OCI-M1 (cell line): ENCODE measurements around the gene SCART1.
"Not testable (repeated sequence)": the region's sequence is repeated elsewhere in the genome, so short reads cannot be mapped to it uniquely, and the experiment has no call there.

Source experiments
- DNase-seq: peaks from one replicate; lab custom pipeline; 2025; lab: John Stamatoyannopoulos, UW

SCART1 gene

DNA sequence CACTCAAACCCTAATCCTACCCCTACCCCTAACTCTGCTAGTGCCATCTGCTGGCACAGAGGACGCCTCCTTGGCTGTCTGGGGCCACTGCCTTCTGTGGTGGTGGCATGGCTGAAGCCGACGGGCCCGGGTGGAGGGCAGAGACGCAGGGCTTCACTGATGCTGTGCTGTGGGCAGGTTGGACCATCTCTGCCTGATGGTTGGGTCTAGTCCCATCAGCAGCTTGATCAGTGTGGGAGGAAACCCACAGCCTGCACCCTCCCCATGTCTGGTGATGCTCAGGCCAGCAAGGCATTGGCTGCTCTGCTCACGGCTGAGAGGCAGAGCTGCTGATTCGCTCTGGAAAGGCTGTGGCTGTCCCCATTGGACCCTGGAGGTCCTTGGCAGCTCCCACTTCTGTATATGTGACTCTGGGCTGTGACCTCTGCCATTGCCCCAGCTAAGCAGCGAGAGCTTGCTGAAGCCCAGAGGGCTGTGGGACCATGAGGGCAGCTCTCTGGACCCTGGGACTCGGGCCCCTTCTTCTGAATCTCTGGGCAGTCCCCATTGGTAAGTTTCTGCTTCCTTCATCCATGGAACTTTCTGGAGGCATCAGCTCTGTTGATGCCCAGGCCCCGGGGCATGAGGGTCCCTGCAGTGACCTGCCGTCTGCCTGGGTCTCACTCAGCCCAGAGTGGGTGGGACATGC is at the start of gene SCART1:
TSS of gene SCART1 (plus strand) at position 430 of the 688 bp plus-strand sequence. CDS start at position 483, 53 bp downstream.
- no peak for DNase-seq

DNA sequence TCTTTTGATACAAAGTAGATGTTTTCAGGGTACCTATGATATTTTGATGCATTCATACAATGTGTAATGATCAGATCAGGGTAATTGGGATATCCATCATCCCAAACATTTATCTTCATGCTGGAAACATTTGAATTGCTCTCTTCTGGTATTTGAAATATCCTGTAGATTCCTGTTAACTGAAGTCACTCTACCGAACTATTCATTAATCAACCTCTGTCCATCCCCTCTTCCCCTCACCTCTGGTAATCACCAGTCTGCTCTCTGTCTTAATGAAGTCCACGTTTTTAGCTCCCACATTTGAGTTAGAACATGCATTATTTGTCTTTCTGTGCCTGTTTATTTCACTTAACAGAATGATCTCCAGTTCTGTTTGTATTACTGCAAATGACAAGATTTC is 48.5 kb upstream of the SCART1 start:
- no peak for DNase-seq

DNA sequence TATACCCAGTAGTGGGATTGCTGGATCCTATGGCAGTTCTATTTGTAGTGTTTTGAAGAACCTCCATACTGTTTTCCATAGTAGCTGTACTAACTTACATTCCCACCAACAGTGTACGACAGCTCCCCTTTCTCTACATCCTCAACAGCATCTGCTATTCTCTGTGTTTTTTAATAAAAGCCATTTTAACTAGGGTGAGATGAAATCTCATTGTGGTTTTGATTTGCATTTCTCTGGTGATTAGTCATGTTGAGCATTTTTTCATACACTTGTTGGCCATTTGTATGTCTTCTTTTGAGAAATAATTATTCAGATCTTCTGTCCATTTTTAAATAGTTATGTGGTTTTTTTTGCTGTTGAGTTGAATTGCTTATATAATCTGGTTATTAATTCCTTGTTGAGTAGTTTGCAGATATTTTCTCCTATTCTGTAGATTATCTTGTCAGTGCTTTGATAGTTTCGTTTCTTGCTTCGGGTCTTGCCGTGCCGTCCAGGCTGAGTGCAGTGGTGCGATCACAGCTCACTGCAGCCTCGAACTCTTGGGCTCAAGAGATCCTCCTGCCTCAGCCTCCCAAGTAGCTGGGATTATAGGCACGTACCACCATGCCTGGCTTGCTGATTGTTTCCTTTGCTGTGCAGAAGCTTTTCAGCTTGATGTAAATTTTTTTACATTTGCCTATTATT is 47.8 kb upstream of the SCART1 start:
- no peak for DNase-seq

DNA sequence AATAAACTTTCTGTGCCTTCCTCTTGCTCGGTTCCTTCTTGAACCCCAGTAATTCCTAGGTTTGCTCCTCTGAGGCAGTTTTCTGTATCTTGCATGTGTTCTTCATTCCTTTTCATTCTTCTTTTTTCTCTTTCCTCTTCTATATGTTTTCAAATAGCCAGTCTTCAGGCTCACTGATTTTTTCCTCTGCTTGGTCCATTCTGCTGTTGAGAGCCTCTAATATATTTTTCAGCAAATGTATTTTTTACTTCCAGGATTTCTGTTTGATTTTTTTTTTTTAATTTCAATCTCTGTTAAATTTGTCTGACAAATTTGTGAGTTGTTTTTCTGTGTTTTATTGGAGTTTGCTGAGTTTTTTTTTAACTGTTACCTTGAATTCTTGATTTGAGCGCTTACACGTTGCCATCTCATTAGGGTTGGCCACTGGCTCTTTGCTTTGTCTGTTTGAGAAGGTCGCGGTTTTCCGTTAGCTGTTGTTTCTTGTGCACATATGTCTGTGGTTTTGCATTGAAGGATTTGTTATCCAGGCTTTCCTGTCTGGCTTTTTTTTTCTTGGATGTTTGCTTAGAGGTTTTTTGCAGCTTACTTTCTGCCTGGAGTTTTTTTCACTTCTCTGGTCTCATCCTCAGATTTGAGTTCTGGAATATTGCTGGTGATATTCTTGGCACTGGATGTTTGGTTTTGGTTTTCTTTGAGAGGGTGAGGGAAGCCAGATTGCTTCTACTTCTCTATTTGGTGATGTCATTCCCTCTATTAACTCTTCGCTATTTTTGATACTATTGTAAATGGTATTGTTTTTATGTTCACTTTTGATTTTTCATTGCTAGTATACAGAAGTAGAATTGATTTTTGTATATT is 42.0 kb upstream of the SCART1 start:
- DNase-seq: no peak

DNA sequence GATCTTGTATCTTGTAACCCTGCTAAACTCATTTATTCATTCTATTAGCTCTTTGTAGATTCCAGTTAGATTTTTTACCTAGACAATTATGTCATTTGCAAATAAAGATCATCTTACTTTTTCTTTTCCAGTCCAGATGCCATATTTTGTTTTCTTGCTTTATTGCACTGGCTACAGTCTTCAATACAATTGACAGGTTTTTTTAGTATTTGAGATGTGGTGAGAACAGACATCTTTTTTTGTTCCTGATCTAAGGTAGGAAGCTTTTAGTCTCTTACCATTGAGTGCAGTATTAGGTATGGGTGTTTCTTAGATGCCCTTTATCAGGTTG is 41.4 kb upstream of the SCART1 start:
- no peak for DNase-seq

DNA sequence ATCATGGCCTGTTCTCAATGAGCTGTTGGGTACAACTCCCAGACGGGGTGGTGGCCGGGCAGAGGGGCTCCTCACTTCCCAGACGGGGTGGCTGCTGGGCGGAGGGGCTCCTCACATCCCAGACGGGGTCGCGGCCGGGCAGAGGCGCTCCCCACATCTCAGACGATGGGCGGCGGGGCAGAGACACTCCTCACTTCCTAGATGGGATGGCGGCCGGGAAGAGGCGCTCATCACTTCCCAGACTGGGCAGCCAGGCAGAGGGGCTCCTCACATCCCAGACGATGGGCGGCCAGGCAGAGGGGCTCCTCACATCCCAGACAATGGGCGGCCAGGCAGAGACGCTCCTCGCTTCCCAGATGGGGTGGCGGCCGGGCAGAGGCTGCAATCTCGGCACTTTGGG is 39.3 kb upstream of the SCART1 start:
- DNase-seq: not testable (repeated sequence)

DNA sequence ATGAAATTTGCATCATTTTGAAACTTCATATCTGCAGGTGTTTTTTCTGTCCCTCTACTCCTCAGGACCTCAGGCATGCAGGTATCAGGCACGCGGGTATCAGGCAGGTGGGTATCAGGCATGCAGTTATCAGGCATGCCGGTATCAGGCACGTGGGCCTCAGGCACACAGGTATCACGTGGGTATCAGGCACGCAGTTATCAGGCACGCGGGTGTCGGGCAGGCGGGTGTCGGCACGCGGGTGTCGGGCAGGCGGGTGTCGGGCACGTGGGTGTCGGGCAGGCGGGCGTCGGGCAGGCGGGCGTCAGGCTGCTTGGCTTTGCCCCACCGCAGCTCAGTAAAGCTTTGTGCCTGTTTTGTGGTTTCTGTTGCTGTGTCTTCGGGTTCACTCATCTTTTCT is 38.0 kb upstream of the SCART1 start:
- DNase-seq: no peak

DNA sequence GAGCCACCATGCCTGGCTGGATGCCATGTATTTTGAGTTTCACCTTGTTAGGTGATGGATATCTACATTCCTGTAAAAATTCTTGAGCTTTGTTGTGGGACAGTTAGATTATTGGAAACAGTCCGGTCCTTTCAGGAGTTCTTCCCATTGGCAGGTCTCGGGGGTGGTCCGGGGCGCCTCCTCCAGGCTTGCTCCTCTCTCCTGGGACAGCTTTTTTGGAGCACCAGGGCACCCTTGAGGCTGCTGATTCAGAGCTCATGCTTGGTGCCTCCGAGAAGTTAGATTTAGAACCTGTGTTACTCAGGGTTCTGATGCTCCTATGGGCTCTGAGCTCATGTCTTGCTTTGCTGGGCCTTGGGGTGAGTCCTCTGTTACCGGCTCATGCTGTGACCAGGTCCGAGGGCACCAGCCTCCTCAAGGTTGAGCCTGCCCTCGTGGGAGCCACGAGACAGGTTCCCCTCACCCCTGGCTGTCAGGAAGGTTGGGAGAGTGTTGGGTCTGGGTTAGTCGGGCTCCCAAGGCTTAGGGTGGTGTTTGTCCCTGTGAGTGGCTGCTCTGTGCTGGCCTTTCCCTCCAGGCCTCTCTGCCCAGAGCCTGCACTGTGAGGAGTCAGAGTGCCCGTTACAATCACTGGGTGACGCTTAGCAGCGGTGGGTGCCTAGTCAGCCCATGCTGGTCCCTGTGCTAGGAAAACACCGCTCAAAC is 35.3 kb upstream of the SCART1 start:
- no peak for DNase-seq

DNA sequence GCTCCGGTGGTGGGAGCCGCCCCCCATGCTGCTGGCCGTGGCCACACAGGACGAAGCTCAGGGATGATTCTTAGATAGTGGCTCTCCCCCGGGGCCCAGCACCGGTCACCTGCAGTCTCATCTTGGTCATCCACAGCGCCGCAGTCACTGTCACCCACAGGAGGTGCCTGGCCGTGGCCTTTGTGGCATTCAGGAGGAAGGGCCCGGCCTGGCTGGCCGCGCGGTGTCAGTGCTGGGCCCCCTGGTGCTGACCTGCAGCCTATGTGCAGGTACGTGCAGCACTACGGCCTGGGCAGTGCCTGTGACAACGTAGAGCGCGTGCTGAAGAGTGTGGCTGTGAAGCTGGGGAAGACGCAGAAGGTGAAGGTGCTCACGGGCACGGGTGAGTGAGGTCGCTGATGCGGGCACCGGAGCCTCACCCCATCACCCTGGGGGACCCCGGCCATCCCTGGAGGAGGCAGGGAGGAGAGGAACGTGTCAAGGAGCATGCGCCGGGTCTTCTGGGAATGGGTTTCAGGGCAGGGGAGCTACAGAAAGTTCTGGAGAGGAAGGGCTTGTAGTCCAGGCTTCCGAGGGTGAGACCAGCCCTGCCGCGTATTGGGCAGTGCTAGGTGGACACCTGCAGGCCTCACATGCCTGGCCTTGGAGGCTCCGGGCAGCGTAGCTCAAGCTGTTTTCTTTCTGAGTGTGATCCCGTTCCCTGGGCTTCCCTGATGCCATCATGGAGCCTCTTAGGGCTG is 34.4 kb upstream of the SCART1 start:
- DNase-seq: no peak

DNA sequence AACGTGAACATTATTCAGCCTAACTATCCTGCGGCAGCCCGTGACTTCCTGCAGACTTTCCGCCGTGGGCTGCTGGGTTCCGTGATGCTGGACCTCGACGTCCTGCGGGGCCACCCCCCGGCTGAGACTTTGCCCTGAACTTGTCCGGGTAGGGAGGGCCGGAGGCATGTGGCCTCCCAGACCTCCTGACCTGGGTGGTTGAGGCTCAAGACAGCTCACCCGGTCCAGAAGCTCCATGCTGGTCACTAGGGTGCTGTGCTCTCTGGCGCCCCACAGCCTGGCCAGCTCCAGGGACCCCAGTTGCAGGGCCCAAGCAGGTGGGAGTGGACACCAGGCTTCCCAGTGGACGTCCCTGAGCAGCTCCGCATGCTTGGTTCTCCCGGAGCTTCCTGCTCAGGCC is 33.7 kb upstream of the SCART1 start:
- DNase-seq: no peak

DNA sequence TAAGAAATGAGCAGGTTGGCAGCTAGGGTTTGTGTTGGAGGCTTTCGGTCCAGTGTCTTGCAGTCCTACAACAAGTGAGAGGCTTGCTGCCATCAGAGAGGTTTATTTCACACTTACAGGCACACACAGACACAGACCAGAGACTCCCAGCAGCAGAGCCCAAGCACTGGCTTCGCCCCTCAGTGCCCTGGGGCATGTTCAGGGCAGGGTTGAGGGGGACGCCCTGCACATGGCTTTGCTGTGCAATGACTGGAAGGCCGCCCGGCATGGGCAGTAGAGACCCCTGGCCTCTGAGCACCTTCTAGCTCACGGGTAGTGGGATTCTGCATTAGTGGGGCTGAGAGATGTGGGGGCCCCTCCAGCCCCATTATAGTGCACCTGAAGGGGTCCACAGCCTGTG is 33.2 kb upstream of the SCART1 start:
- no peak for DNase-seq

DNA sequence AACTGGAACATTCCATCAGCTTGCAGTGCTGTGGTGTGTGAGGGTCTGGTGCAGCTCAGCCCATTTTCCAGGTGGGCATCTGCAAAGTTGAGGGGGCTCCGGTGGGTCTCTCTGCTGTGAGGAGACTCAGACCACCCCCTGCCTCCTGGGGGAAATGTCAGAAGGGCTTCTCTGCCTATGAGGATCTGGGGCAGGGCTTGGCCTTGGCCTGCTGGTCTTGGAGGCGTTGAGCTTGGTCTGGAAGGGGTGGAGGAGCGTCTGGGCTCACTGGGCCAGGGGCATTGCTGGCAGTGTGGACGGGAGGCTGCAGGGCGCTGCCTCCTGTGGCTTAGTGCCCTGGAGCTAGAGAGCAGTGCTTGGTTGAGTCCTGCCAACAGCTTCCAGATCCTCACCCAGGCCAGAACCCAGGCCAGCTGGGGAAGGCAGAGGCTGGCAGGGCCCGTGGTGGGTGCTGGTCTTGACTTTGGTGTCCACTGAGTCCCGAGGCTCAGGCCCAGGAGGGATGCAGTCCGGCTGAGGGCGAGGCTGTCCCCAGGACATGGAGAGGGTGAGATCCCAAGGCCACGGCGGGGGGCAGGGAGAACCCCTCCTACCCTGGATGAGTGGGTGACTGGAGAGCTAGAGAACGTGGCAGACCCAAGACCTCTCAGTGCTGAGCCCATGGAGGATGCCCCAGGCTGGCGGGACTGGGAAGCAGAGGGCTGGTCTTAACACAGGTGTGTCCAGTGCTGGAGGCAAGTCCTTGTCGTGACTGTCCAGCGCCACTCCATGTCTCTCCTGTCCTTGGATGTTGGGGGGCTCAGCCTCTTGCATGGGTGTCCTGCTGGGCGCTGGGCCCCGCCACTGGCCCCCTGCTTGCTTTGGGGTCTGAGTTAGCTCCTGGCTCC is 32.2 kb upstream of the SCART1 start:
- DNase-seq: no peak

DNA sequence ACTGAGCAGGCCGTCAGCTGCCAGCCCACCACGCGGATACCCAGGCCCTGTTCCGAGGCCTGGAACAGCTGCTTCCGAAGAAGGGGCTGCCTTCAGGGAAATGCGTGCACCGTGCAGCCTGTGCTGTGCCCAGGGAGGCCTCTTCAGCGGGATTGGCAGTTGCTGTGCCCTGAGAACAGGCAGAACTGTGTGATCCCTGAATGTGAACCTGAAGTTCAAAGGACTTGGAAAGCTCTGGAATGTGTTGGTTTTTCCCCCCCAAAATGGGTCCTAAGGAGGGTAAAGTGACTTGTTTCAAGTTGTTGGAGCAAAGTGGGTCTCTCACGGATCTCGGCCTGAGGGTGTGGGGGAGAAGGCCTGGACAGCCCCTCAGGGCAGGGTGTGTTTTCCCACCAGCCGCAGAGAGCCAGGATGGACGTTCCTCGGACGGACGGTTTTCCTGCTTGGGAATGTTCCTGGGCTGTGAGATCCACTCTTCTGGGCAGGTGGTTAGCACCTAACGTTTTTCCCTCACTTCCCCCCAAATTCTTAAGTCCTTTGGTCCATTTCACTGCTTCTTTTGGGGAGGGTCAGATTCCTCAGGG is 31.4 kb upstream of the SCART1 start:
- DNase-seq: no peak

DNA sequence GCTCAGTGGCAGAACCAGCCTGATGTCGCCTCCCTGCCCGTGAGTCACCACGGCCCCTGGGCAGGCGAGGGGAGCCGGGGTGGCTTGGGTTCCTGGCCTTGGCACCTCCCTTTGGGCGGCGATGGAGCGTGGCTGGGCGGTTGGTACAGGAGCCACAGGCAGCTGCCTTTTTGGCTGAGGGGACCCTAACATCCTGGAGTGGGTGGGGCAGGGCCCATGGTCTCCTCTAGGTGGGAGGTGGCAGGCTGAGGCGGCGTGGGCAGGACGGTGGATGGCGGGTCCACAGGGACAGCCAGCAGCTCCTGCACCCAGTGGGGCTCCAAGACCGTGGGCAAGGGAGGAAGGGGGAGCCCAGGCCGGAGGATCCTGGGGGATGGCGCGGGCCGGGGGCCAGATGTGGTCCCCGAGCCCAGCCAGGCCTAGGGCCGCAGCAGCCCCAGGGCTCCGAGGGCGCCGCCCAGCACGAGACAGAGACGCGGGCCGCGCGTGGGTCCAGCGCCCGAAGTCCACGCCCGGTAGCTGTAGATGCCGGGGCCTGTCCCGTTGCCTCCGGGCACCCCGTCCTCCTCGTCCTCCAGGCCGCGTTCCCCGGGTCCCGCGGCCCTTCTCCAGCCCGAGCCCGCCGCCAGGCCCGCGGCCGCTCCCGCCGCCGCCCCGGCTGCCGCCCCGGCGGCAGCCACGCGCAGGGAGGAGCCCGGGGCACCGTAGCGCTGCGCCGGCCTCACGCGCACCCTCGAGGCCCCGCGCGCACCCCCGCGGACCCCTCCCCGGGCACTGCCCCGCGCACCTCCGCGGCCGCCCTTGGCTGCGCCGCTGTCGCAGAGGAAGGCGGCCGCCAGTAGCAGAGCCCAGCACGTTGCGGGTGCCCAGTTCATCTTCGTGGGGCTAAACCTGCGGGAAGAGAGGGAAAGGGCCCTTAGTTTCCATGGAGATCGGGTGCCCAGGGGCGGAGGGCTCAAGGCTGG is 30.7 kb upstream of the SCART1 start:
- no peak for DNase-seq

DNA sequence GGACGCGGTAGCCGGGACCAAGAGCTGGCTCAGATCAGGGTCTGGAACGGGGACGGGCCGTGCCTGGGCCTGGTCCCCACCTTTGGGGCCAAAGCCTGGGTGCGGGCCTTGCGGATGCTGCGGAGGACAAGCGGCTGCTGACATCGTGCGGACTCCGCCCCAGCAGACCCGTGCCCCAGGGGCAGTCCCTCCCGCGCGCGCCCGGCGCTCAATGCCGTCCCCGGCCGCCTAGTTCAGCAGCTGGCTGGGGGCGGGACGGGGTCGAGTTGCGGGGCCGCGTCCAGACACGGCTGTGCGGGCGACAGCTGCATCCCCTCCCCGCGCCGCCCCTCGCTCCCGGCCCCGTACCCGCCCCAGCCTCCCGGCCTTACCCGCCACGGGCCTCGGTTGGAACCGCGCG is 29.6 kb upstream of the SCART1 start:
- DNase-seq: not testable (repeated sequence)

DNA sequence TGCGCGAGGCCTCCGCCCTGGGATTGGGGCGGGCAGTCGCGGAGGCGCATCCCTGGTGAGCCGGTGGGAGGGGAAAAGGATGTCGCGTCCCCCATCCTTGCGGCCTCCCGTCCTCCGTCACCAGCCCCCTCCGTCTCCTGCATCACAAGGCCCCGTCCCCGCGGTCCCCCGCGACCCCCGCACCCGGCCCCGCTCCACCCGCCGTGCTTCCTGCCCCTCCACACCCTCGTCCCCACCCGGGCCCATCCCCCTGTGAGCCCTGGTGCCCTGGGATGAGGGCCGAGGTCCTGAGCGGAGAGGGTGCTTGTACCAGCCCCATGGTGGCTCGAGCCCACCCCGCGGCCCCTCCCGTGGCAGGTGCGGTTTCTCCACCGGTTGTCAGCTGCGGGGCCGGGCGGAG is 29.1 kb upstream of the SCART1 start, which contains the start of gene SPRN:
TSS of gene SPRN (minus strand) at position 25 of the 400 bp plus-strand sequence. CDS start 944 bp downstream, outside the sequence.
- not testable (repeated sequence) for DNase-seq

DNA sequence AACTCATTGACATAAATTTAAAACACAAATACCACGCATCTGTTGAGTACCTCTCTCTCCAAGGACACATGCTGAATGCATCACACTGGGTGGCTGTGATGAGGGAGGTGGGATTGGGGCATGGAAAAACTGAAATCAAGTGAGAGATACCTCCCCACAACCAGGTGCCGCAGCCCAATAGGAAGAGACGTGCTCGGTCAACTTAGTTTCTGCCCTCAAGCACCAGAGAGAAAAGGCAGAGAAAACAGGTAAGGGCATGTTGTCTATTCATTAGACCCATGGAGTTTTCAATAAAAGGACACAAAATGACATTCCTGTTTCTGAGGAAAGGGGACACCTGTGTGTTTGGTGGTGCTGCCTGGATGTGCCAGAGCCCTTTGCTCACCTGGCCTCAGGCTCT is 24.2 kb upstream of the SCART1 start:
- DNase-seq: not testable (repeated sequence)

DNA sequence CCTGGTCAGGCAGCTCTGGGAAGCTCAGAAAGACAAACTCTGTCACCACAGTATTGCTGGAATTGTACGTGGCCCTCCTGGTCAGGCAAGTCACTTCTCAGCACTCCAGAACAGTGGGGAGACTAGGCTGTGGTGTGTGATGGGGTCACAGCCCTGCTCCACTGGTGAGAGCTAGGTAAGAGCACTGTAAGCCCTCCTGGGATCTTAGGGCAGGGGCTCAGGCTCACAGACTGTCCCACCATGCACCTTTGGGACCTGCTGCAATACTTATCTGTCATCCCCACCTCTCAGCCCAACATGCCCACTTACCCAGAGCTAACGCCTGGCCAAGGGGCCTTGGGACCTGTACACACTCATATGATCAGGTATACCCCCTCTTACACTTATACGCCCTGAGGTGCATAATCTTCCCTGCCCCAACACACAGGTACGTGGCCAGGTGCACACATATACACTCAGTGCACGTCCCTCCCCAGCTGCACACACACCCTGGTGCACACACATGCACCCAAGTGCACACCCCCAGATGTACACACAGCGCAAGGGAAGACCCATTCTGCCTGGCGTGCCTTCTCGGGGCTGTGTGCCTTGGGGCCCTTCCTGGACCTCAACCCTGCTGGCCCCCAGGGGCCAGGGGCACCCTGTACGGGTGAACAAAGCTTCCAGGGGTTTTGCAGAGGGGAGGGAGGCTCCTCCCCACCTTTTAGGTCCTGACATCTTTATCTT is 21.7 kb upstream of the SCART1 start:
- DNase-seq: not testable (repeated sequence)
